ENCODE results near the gene INPP5A. TPM values are rescaled to one million over a fixed set of nuclear protein-coding genes. Genes with fewer than 3 reads are reported as not detected.
"Not testable (repeated sequence)": the region's sequence is repeated elsewhere in the genome, so short reads cannot be mapped to it uniquely, and the experiment has no call there.

INPP5A gene
- total and polyA plus RNA-seq, 4 donors: 34.7 to 43.5 (median 41.2) TPM

- peaks cover 43% of the 10 kb centered on the region for H3K4me1 ChIP-seq (ENCODE audit: control insufficient read depth, insufficient read depth, low read length)
- H3K9me3 ChIP-seq (ENCODE audit: control insufficient read depth, insufficient read depth, low read length): no peaks in the 10 kb centered on the region
- no peak overlapping the region for H3K4me3 ChIP-seq (ENCODE audit: low read depth, low read length)
- WGBS (ENCODE audit: insufficient coverage): 60% methylated on average over 16 of the region's 27 CpGs
- H3K36me3 ChIP-seq (ENCODE audit: control insufficient read depth, insufficient read depth, low read length): peaks cover 58% of the 10 kb centered on the region
- no peak overlapping the region for H3K27ac ChIP-seq (ENCODE audit: low read depth, low read length)
- no peaks in the 10 kb centered on the region for H3K27me3 ChIP-seq (ENCODE audit: control insufficient read depth, insufficient read depth, low read length)
- peak in 3 of 6 donors; percentile 20 to 95 (median 43) for DNase-seq (ENCODE audit: low read depth in 4 of 6, low spot score in 6 of 6)
Measured at GRCh38 chr10:132700156-132701098, 162.8 kb downstream of the INPP5A start.

GRCh38 chr10:132701099-132701845 is 163.7 kb downstream of the INPP5A start:
- DNase-seq (ENCODE audit: low read depth in 4 of 6, low spot score in 6 of 6): no peak
- 83% methylated on average over 16 of the region's 26 CpGs for WGBS (ENCODE audit: insufficient coverage)
- no peak overlapping the region for H3K4me3 ChIP-seq (ENCODE audit: low read depth, low read length)

GRCh38 chr10:132701846-132702190 is 164.2 kb downstream of the INPP5A start:
- Histone ChIP-seq H3K4me1 (ENCODE audit: control insufficient read depth, insufficient read depth, low read length) (peaks cover 45% of the 10 kb centered on the region), H3K27ac (ENCODE audit: low read depth, low read length) (no peak overlapping the region), H3K36me3 (ENCODE audit: control insufficient read depth, insufficient read depth, low read length) (peaks cover 61% of the 10 kb centered on the region), H3K9me3 (ENCODE audit: control insufficient read depth, insufficient read depth, low read length) (peaks cover 9% of the 10 kb centered on the region), H3K4me3 (ENCODE audit: low read depth, low read length) (no peak overlapping the region), H3K27me3 (ENCODE audit: control insufficient read depth, insufficient read depth, low read length) (no peaks in the 10 kb centered on the region)
- WGBS (ENCODE audit: insufficient coverage): 95% methylated on average over 11 of the region's 13 CpGs
- DNase-seq (ENCODE audit: low read depth in 4 of 6, low spot score in 6 of 6): no peak

More at GRCh38 chr10:132701099-132701845, 163.7 kb downstream of the INPP5A start:
- Histone ChIP-seq H3K4me1 (ENCODE audit: control insufficient read depth, insufficient read depth, low read length) (peaks cover 45% of the 10 kb centered on the region), H3K9me3 (ENCODE audit: control insufficient read depth, insufficient read depth, low read length) (peaks cover 4% of the 10 kb centered on the region), H3K36me3 (ENCODE audit: control insufficient read depth, insufficient read depth, low read length) (peaks cover 58% of the 10 kb centered on the region), H3K27me3 (ENCODE audit: control insufficient read depth, insufficient read depth, low read length) (no peaks in the 10 kb centered on the region), H3K27ac (ENCODE audit: low read depth, low read length) (no peak overlapping the region)

- H3K27ac ChIP-seq (ENCODE audit: low read depth, low read length): no peak overlapping the region
- no peak overlapping the region for H3K4me3 ChIP-seq (ENCODE audit: low read depth, low read length)
- H3K36me3 ChIP-seq (ENCODE audit: control insufficient read depth, insufficient read depth, low read length): peaks cover 62% of the 10 kb centered on the region
- H3K27me3 ChIP-seq (ENCODE audit: control insufficient read depth, insufficient read depth, low read length): no peaks in the 10 kb centered on the region
- H3K9me3 ChIP-seq (ENCODE audit: control insufficient read depth, insufficient read depth, low read length): peaks cover 9% of the 10 kb centered on the region
- DNase-seq (ENCODE audit: low read depth in 4 of 6, low spot score in 6 of 6): no peak
- 93% methylated on average over 31 of the region's 37 CpGs for WGBS (ENCODE audit: insufficient coverage)
- H3K4me1 ChIP-seq (ENCODE audit: control insufficient read depth, insufficient read depth, low read length): peaks cover 45% of the 10 kb centered on the region
Measured at GRCh38 chr10:132702601-132703418, 165.2 kb downstream of the INPP5A start.

- DNase-seq (ENCODE audit: low read depth in 4 of 6, low spot score in 6 of 6): no peak
- Histone ChIP-seq H3K36me3 (ENCODE audit: control insufficient read depth, insufficient read depth, low read length) (peaks cover 62% of the 10 kb centered on the region), H3K4me3 (ENCODE audit: low read depth, low read length) (no peak overlapping the region), H3K27ac (ENCODE audit: low read depth, low read length) (no peak overlapping the region), H3K27me3 (ENCODE audit: control insufficient read depth, insufficient read depth, low read length) (no peaks in the 10 kb centered on the region), H3K9me3 (ENCODE audit: control insufficient read depth, insufficient read depth, low read length) (peaks cover 9% of the 10 kb centered on the region), H3K4me1 (ENCODE audit: control insufficient read depth, insufficient read depth, low read length) (peaks cover 40% of the 10 kb centered on the region)
- 96% methylated on average over 9 of the region's 24 CpGs for WGBS (ENCODE audit: insufficient coverage)
Measured at GRCh38 chr10:132703419-132704007, 165.9 kb downstream of the INPP5A start.

- H3K27ac ChIP-seq (ENCODE audit: low read depth, low read length): no peak overlapping the region
- no peaks in the 10 kb centered on the region for H3K27me3 ChIP-seq (ENCODE audit: control insufficient read depth, insufficient read depth, low read length)
- H3K4me1 ChIP-seq (ENCODE audit: control insufficient read depth, insufficient read depth, low read length): peaks cover 35% of the 10 kb centered on the region
- DNase-seq (ENCODE audit: low read depth in 4 of 6, low spot score in 6 of 6): no peak
- 96% methylated on average over 28 of the region's 29 CpGs for WGBS (ENCODE audit: insufficient coverage)
- no peak overlapping the region for H3K4me3 ChIP-seq (ENCODE audit: low read depth, low read length)
- H3K36me3 ChIP-seq (ENCODE audit: control insufficient read depth, insufficient read depth, low read length): peaks cover 57% of the 10 kb centered on the region
- H3K9me3 ChIP-seq (ENCODE audit: control insufficient read depth, insufficient read depth, low read length): peaks cover 9% of the 10 kb centered on the region
Measured at GRCh38 chr10:132704008-132704814, 166.6 kb downstream of the INPP5A start.

GRCh38 chr10:132704815-132705064 is 167.2 kb downstream of the INPP5A start:
- peaks cover 57% of the 10 kb centered on the region for H3K36me3 ChIP-seq (ENCODE audit: control insufficient read depth, insufficient read depth, low read length)

GRCh38 chr10:132705173-132705572 is 167.6 kb downstream of the INPP5A start:
- 81% methylated on average over 15 of the region's 15 CpGs for WGBS (ENCODE audit: insufficient coverage)
- Histone ChIP-seq H3K4me1 (ENCODE audit: control insufficient read depth, insufficient read depth, low read length) (peaks cover 25% of the 10 kb centered on the region), H3K27me3 (ENCODE audit: control insufficient read depth, insufficient read depth, low read length) (peaks cover 3% of the 10 kb centered on the region), H3K36me3 (ENCODE audit: control insufficient read depth, insufficient read depth, low read length) (peaks cover 57% of the 10 kb centered on the region), H3K4me3 (ENCODE audit: low read depth, low read length) (no peak overlapping the region), H3K9me3 (ENCODE audit: control insufficient read depth, insufficient read depth, low read length) (peaks cover 9% of the 10 kb centered on the region), H3K27ac (ENCODE audit: low read depth, low read length) (no peak overlapping the region)
- peak in 1 of 6 donors; percentile 51 for DNase-seq (ENCODE audit: low read depth in 4 of 6, low spot score in 6 of 6)

More at GRCh38 chr10:132704815-132705064, 167.2 kb downstream of the INPP5A start:
- H3K4me3 ChIP-seq (ENCODE audit: low read depth, low read length); DNase-seq (ENCODE audit: low read depth in 4 of 6, low spot score in 6 of 6); H3K9me3 ChIP-seq (ENCODE audit: control insufficient read depth, insufficient read depth, low read length); H3K27me3 ChIP-seq (ENCODE audit: control insufficient read depth, insufficient read depth, low read length); H3K27ac ChIP-seq (ENCODE audit: low read depth, low read length): not testable (repeated sequence)
- H3K4me1 ChIP-seq (ENCODE audit: control insufficient read depth, insufficient read depth, low read length): peaks cover 29% of the 10 kb centered on the region
- 92% methylated on average over 7 of the region's 9 CpGs for WGBS (ENCODE audit: insufficient coverage)
